ENCODE measurements around the gene RPS16. TPM values are rescaled to one million over a fixed set of nuclear protein-coding genes. Genes with fewer than 3 reads are reported as not detected.

The RPS16 gene
- total and polyA plus RNA-seq, 2 of the 8 experiments (the other 6 are each of a cell fraction or from before 2014, with no cell fraction given), result 2,433 to 7,810 TPM

GRCh38 chr19:39411081-39411831 is 24.5 kb downstream of the RPS16 start:
- Histone ChIP-seq H2AFZ (ENCODE audit: low read length) (no peak overlapping the region), H3K79me2 (ENCODE audit: control insufficient read depth in 1 of 2, insufficient read depth in 2 of 2, low read length in 2 of 2) (peaks cover 6 to 37% of the 10 kb centered on the region in 2 experiments; a peak in 3 of 4 replicates), H3K9me3 (ENCODE audit: insufficient read depth in 2 of 2, low read depth in 1 of 2, low read length in 1 of 2) (no peaks in the 10 kb centered on the region), H2BK5ac (ENCODE audit: low read depth, low read length) (peak overlapping the region; percentile 0; the same call in 1 of the 2 replicates), H2BK20ac (ENCODE audit: low read length) (peak overlapping the region; percentile 61; the same call in 1 of the 2 replicates), H3K4me2 (ENCODE audit: insufficient read depth in 1 of 2, low read depth in 2 of 2, low read length in 2 of 2) (peak overlapping the region; percentile 78 to 84; a peak in 3 of 4 replicates), H3K23ac (ENCODE audit: insufficient read length) (no peak overlapping the region), H2BK120ac (replicated peaks; ENCODE audit: low read depth, low read length) (no peak overlapping the region), H3K14ac (ENCODE audit: insufficient read length) (no peak overlapping the region), H3K56ac (replicated peaks; ENCODE audit: insufficient read length, low read depth, low read length) (no peak overlapping the region), H2BK12ac (ENCODE audit: low read depth, low read length) (peak overlapping the region; percentile 96; the same call in 1 of the 2 replicates), H3K27ac (ENCODE audit: low read depth, low read length) (no peak overlapping the region), H3K4ac (replicated peaks; ENCODE audit: insufficient read length, low read depth, low read length) (no peak overlapping the region), H3K36me3 (ENCODE audit: control insufficient read depth in 2 of 4, insufficient read depth in 4 of 4, low read length in 3 of 4) (peaks cover 0 to 8% (median 0%) of the 10 kb centered on the region in 4 experiments; a peak in 2 of 8 replicates), H3K79me1 (ENCODE audit: low read depth, low read length) (no peaks in the 10 kb centered on the region), H3K4me3 (ENCODE audit: extremely low read depth in 1 of 4, insufficient read depth in 2 of 4, low read depth in 3 of 4, low read length in 4 of 4) (peak overlapping the region in 2 of 4 experiments; percentile 94 to 97; a peak in 4 of 8 replicates), H3K27me3 (replicated peaks in 1 of 4; ENCODE audit: control insufficient read depth in 3 of 4, extremely low read depth in 1 of 4, insufficient read depth in 3 of 4, low read length in 3 of 4) (no peaks in the 10 kb centered on the region), H2AK5ac (ENCODE audit: low read depth, low read length) (peak overlapping the region; percentile 67; the same call in 1 of the 2 replicates), H4K8ac (ENCODE audit: extremely low read depth, insufficient read depth, low read length) (no peak overlapping the region), H4K91ac (replicated peaks; ENCODE audit: insufficient read length, low read length) (no peak overlapping the region), H3K9ac (replicated peaks in 1 of 4; ENCODE audit: extremely low read depth in 1 of 4, low read depth in 3 of 4, low read length in 3 of 4) (no peak overlapping the region), H3K18ac (ENCODE audit: extremely low read depth, low read length) (peak overlapping the region; percentile 9; the same call in 1 of the 2 replicates), H4K20me1 (replicated peaks in 1 of 2; ENCODE audit: control insufficient read depth in 1 of 2, insufficient read depth in 2 of 2, low read length in 2 of 2) (peaks cover 5 to 22% of the 10 kb centered on the region in 2 experiments), H3K23me2 (ENCODE audit: low read depth, low read length) (peaks cover 21% of the 10 kb centered on the region), H3K4me1 (replicated peaks in 1 of 4; ENCODE audit: control insufficient read depth in 3 of 4, insufficient read depth in 4 of 4, low read length in 3 of 4) (peaks cover 10 to 42% (median 21%) of the 10 kb centered on the region in 4 experiments; a peak in 6 of 7 replicates), H2BK15ac (ENCODE audit: low read length) (peak overlapping the region; percentile 83), H4K5ac (ENCODE audit: insufficient read length, low read depth, low read length) (no peak overlapping the region)
- WGBS, 2 experiments (ENCODE audit: extremely low coverage in 1 of 2, insufficient coverage in 1 of 2, insufficient read length in 1 of 2, insufficient replicate concordance in 2 of 2, low coverage in 1 of 2, low lambda C conversion rate in 2 of 2, missing lambda C conversion rate in 1 of 2), result 44% methylated on average over 9 of the region's 9 CpGs; no CpG with 5 or more reads in 1 of the 2 experiments
- FAIRE-seq (no peak), DNase-seq (ENCODE audit: low read depth in 1 of 2, low spot score in 2 of 2) (peak in 1 of 2 experiments; percentile 52)
- TF ChIP-seq BRCA1 (IDR thresholded peaks at IDR 0.05; ENCODE audit: low read depth, low read length) (no peak), POLR2A (IDR thresholded peaks at IDR 0.05; ENCODE audit: control extremely low read depth in 1 of 2, low read depth in 2 of 2, low read length in 2 of 2) (peak in 1 of 2 experiments; percentile 13; a peak in 1 of 3 replicates), SIN3A (conservative IDR thresholded peaks at IDR 0.05 in 1 of 2, IDR thresholded peaks at IDR 0.05 in 1 of 2; ENCODE audit: low read depth in 1 of 2, low read length in 2 of 2) (no peak), POLR2AphosphoS5 (IDR thresholded peaks at IDR 0.05; ENCODE audit: low read depth, low read length) (peak; percentile 88)
- ChIA-PET POLR2A (ENCODE audit: partially characterized antibody) (interaction anchor here (0.7 to 25.7 kb wide), 11 partner anchors 10 to 123 kb away, joined by 3 to 1154 read pairs (median 4); partner anchors contain the start of genes MED29, PAF1, RPS16 and SUPT5H), CTCF (ENCODE audit: partially characterized antibody) (interaction anchor here (0.6 to 2.3 kb wide), 21 partner anchors 11 to 232 kb away, joined by 3 to 128 read pairs (median 4); partner anchors contain the start of genes MED29, PAF1 and RPS16)

Measured in H1 (cell line).